ENCODE data around the gene RSU1. TPM values are rescaled to one million over a fixed set of nuclear protein-coding genes. Genes with fewer than 3 reads are reported as not detected.

RSU1 gene
- polyA plus RNA-seq, 2 of the 4 experiments (the other 2 are of a cell fraction) = 99.3 to 114 TPM

DNA sequence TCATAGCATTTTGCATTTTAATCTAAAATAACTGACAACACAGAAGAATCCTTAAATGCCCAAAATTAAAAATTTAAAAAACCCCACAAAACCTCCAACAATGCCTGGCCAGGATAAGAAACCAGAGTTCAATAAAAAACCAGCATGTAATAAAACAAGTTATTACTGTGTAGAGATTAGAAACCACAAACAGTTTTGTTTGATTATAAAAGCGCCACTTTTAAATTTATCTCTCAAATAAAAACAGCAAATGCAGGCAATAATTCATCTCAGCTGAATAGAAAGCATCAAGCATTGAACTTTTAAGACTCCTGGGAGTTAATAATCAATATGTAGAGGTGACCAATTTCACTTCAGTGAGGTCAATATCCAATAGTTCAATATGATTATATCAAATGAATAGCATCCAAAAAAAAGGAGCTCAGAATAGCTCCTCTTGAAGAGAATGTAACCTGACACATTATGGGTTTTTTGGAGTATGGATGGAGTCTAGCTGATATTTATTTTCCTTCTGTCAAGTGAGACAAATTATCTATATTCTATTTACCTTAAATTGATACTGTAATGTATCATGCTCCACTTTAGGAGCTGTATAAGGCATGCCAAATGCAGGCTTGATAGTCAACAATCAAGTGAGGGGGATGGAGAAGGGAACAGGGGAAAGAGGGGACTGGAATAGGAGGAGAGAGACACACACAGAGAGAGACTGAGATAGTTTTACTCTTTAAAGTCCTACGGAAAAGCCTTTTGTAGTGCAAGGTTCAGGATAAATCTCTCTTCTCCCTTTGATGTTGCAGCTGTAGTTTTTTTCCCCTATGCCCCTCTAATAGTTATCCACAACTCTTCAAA lies 130.9 kb downstream of the RSU1 start:
- WGBS (ENCODE audit: missing lambda C conversion rate) = 93% methylated on average over 2 of the region's 2 CpGs
- no peak overlapping the region for H3K27ac ChIP-seq
- CTCF ChIA-PET = interaction anchor here (0.6 to 1.6 kb wide), 4 partner anchors 14 to 58 kb away, joined by 3 to 4 read pairs (median 4); no protein-coding TSS in a partner anchor
- no peaks in the 10 kb centered on the region for H3K9me3 ChIP-seq
- no peak for DNase-seq (ENCODE audit: low read depth in 1 of 2, low spot score in 1 of 2)
- H3K4me1 ChIP-seq = no peaks in the 10 kb centered on the region
- H3K4me2 ChIP-seq = no peak overlapping the region
- no peak for ATAC-seq
- FAIRE-seq = no peak
- no peak overlapping the region for H3K4me3 ChIP-seq
- POLR2A ChIA-PET = no interaction called here
- TF ChIP-seq CHD2 (IDR thresholded peaks at IDR 0.05; ENCODE audit: low read length, partially characterized antibody) (no peak), RAD21 (conservative IDR thresholded peaks at IDR 0.05 in 1 of 2, IDR thresholded peaks at IDR 0.05 in 1 of 2) (no peak), CEBPB (IDR thresholded peaks at IDR 0.05) (no peak), NR3C1 (IDR thresholded peaks at IDR 0.05) (no peak), CBX8 (IDR thresholded peaks at IDR 0.05) (no peak)

DNA sequence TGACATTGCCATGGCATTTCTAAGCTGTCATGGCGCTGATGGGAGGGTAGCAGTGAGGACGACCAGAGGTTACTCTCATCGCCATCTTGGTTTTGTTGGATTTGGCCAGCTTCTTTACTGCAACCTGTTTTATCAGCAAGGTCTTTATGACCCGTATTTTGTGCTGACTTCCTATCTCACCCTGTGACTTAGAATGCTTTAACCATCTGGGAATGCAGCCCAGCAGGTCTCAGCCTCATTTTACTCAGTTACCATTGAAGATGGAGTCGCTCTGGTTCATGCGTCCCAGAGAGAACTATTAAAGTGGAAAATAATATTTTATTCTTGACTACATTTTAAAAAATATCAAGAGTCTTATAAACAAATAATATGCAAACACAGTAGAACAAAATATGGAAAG lies 131.7 kb downstream of the RSU1 start:
- DNase-seq (ENCODE audit: low read depth in 1 of 2, low spot score in 1 of 2) = no peak
- H3K4me1 ChIP-seq = no peaks in the 10 kb centered on the region
- no peak for FAIRE-seq
- ChIA-PET POLR2A (no interaction called here), CTCF (interaction anchor here (0.6 kb wide), 1 partner anchor 45 kb away, joined by 3 read pairs; no protein-coding TSS in a partner anchor)
- no peaks in the 10 kb centered on the region for H3K9me3 ChIP-seq
- H3K4me3 ChIP-seq = no peak overlapping the region
- ATAC-seq = no peak
- WGBS (ENCODE audit: missing lambda C conversion rate) = 81% methylated on average over 6 of the region's 6 CpGs
- H3K4me2 ChIP-seq = no peak overlapping the region
- TF ChIP-seq JUNB (IDR thresholded peaks at IDR 0.05) (no peak), KDM5A (IDR thresholded peaks at IDR 0.05) (no peak), BHLHE40 (IDR thresholded peaks at IDR 0.05; ENCODE audit: low read depth, low read length) (no peak), CBX8 (IDR thresholded peaks at IDR 0.05) (no peak), MYC (IDR thresholded peaks at IDR 0.05; ENCODE audit: borderline replicate concordance, low read length) (no peak), TFCP2L1 (CRISPR knock-in tag; IDR thresholded peaks at IDR 0.05) (no peak), CBX2 (IDR thresholded peaks at IDR 0.05; ENCODE audit: borderline replicate concordance, low read depth) (no peak), GATA3 (IDR thresholded peaks at IDR 0.05; ENCODE audit: borderline replicate concordance) (no peak), RNF2 (IDR thresholded peaks at IDR 0.05; ENCODE audit: borderline replicate concordance, low read depth) (no peak), ZFP36 (IDR thresholded peaks at IDR 0.05; ENCODE audit: borderline replicate concordance, partially characterized antibody) (no peak), TP53 (CRISPR knock-in tag; IDR thresholded peaks at IDR 0.05) (no peak)
- no peak overlapping the region for H3K27ac ChIP-seq

DNA sequence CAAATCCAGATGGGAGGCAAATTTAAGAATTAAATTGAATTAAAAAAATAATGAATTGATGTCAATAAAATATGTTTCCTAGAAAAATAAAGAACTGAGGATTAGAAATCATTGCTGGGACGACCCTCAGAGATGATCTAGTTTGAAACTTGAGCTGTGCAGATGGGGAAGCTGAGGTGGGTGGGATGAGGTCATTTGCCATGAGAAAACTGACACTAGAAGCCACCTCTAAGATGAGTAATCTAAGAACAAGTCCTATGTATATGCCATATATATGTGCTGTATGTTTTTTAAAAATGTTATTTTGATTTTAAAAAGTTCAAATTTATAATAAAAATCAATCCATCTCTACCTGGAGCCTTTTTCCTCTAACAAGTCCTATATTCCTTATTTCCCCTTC lies 135.7 kb downstream of the RSU1 start:
- Histone ChIP-seq H3K4me1 (no peaks in the 10 kb centered on the region), H3K4me2 (no peak overlapping the region), H3K4me3 (no peak overlapping the region), H3K9me3 (no peaks in the 10 kb centered on the region), H3K27ac (no peak overlapping the region)
- ChIA-PET CTCF (no interaction called here), POLR2A (no interaction called here)
- DNase-seq (ENCODE audit: low read depth in 1 of 2, low spot score in 1 of 2) (no peak), FAIRE-seq (no peak), ATAC-seq (no peak)
- WGBS (ENCODE audit: missing lambda C conversion rate) = 25% methylated on average over 1 of the region's 1 CpG
- TF ChIP-seq EHMT2 (IDR thresholded peaks at IDR 0.05; ENCODE audit: low read depth) (no peak), FOSL2 (IDR thresholded peaks at IDR 0.05) (no peak), FOSL2 (CRISPR knock-in tag; IDR thresholded peaks at IDR 0.05) (no peak), NFE2L2 (conservative IDR thresholded peaks at IDR 0.05; ENCODE audit: low read length) (no peak), HDAC2 (IDR thresholded peaks at IDR 0.05) (no peak), MAFK (IDR thresholded peaks at IDR 0.05; ENCODE audit: partially characterized antibody) (no peak), RFX5 (IDR thresholded peaks at IDR 0.05) (no peak)
- TF ChIP-seq, protein P1, sequence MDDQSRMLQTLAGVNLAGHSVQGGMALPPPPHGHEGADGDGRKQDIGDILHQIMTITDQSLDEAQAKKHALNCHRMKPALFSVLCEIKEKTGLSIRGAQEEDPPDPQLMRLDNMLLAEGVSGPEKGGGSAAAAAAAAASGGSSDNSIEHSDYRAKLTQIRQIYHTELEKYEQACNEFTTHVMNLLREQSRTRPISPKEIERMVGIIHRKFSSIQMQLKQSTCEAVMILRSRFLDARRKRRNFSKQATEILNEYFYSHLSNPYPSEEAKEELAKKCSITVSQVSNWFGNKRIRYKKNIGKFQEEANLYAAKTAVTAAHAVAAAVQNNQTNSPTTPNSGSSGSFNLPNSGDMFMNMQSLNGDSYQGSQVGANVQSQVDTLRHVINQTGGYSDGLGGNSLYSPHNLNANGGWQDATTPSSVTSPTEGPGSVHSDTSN (IDR thresholded peaks at IDR 0.05) = no peak
- TF ChIP-seq, protein P2, sequence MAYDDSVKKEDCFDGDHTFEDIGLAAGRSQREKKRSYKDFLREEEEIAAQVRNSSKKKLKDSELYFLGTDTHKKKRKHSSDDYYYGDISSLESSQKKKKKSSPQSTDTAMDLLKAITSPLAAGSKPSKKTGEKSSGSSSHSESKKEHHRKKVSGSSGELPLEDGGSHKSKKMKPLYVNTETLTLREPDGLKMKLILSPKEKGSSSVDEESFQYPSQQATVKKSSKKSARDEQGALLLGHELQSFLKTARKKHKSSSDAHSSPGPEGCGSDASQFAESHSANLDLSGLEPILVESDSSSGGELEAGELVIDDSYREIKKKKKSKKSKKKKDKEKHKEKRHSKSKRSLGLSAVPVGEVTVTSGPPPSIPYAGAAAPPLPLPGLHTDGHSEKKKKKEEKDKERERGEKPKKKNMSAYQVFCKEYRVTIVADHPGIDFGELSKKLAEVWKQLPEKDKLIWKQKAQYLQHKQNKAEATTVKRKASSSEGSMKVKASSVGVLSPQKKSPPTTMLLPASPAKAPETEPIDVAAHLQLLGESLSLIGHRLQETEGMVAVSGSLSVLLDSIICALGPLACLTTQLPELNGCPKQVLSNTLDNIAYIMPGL (CRISPR knock-in tag; IDR thresholded peaks at IDR 0.05; ENCODE audit: borderline replicate concordance) = no peak
- TF ChIP-seq, protein P3, sequence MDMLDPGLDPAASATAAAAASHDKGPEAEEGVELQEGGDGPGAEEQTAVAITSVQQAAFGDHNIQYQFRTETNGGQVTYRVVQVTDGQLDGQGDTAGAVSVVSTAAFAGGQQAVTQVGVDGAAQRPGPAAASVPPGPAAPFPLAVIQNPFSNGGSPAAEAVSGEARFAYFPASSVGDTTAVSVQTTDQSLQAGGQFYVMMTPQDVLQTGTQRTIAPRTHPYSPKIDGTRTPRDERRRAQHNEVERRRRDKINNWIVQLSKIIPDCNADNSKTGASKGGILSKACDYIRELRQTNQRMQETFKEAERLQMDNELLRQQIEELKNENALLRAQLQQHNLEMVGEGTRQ (IDR thresholded peaks at IDR 0.05) = no peak
- TF ChIP-seq, protein P4, sequence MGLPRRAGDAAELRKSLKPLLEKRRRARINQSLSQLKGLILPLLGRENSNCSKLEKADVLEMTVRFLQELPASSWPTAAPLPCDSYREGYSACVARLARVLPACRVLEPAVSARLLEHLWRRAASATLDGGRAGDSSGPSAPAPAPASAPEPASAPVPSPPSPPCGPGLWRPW (IDR thresholded peaks at IDR 0.05) = no peak
- TF ChIP-seq, protein P5, sequence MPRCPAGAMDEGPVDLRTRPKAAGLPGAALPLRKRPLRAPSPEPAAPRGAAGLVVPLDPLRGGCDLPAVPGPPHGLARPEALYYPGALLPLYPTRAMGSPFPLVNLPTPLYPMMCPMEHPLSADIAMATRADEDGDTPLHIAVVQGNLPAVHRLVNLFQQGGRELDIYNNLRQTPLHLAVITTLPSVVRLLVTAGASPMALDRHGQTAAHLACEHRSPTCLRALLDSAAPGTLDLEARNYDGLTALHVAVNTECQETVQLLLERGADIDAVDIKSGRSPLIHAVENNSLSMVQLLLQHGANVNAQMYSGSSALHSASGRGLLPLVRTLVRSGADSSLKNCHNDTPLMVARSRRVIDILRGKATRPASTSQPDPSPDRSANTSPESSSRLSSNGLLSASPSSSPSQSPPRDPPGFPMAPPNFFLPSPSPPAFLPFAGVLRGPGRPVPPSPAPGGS (IDR thresholded peaks at IDR 0.05) = no peak

Data from A549 (cell line).